GM06990 (cell line): ENCODE data around the gene SLC7A9.

Source experiments
- DNase-seq: peaks from one replicate; pipeline ENCODE4 v3.0.0-alpha.2; 2011; ENCODE audit not compliant: insufficient read length; ENCODE audit errors: extremely low read depth
- H3K27me3 ChIP-seq: replicated peaks from 2 replicates; pipeline ENCODE4 v1.6.0; 2011; ENCODE audit warnings: low read length; ENCODE audit not compliant: control insufficient read depth, insufficient read depth
- H3K36me3 ChIP-seq: 2 replicates; pipeline ENCODE4 v1.5.1; 2011; ENCODE audit warnings: low read length; ENCODE audit not compliant: control insufficient read depth, insufficient read depth
- H3K4me3 ChIP-seq: replicated peaks from 2 replicates; pipeline ENCODE4 v1.5.1; 2011; ENCODE audit warnings: low read depth, mild to moderate bottlenecking, control low read depth, low read length
- TF ChIP-seq, protein P1 (sequence below): IDR thresholded peaks from 2 replicates; pipeline ENCODE4 v1.5.1; 2011; ENCODE audit warnings: low read length, control low read depth, mild to moderate bottlenecking, inconsistent platforms; ENCODE audit not compliant: insufficient read depth, poor library complexity, severe bottlenecking

Gene SLC7A9

DNA sequence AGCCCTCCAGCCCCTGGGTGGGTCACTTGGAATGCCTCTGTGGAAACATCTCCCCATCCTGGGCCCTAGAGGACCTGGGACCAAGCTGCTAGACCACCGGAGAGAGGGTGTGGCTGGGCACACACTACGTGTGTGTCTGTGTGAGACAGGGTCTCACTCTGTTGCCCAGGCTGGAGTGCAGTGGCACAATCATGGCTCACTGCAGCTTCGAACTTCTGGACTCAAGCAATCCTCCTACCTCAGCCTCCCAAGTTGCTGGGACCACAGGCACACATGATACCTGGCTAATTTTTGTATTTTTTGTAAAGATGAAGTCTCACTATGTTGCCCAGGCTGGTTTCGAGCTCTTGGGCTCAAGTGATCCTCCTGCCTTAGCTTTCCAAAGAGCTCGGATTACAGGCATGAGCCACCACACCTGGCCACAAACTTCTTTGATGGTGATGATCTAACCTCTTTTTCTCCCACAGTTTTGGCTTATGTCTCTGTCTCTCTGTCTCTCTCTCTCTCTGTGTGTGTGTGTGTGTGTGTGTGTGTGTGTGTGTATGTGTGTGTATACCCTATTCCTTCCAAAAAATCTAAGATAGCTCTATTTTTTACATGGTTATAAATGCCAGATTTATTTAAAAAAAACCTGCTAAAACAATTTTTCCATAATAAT lies 32.1 kb upstream of the SLC7A9 start:
- Histone ChIP-seq H3K27me3 (no peaks in the 10 kb centered on the region), H3K36me3 (no peaks in the 10 kb centered on the region), H3K4me3 (no peak overlapping the region)
- DNase-seq, result no peak
- TF ChIP-seq, protein P1, sequence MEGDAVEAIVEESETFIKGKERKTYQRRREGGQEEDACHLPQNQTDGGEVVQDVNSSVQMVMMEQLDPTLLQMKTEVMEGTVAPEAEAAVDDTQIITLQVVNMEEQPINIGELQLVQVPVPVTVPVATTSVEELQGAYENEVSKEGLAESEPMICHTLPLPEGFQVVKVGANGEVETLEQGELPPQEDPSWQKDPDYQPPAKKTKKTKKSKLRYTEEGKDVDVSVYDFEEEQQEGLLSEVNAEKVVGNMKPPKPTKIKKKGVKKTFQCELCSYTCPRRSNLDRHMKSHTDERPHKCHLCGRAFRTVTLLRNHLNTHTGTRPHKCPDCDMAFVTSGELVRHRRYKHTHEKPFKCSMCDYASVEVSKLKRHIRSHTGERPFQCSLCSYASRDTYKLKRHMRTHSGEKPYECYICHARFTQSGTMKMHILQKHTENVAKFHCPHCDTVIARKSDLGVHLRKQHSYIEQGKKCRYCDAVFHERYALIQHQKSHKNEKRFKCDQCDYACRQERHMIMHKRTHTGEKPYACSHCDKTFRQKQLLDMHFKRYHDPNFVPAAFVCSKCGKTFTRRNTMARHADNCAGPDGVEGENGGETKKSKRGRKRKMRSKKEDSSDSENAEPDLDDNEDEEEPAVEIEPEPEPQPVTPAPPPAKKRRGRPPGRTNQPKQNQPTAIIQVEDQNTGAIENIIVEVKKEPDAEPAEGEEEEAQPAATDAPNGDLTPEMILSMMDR, result no peak

DNA sequence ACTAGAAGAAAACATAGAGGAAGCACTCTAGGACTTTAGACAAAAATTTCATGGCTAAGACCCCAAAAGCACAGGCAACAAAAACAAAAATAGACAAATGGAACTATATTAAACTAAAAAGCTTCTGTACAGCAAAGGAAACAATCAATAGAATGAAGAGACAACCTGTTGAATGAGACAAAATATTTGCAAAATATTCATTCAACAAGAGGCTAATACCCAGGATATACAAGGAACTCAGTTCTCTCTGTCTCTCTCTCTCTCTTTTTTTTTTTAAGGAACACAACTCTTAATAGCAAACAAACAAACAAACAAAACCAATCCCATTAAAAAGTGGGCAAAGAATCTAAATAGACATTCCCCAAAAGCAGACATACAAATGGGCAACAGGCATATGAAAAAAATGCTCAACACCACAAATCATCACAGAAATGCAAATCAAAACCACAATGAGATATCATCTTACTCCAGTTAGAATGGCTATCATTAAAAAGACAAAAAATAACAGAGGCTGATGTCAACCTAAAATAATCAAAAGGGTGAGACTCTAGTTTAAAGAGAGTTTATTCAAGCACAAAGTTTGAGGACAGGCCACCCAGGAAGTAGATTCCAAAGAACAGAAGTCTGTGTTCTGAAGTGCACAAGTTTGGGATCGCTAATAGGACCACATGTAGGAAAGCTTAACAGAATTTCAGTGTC lies 27.1 kb upstream of the SLC7A9 start:
- Histone ChIP-seq H3K4me3 (no peak overlapping the region), H3K27me3 (no peaks in the 10 kb centered on the region)
- DNase-seq, result no peak

DNA sequence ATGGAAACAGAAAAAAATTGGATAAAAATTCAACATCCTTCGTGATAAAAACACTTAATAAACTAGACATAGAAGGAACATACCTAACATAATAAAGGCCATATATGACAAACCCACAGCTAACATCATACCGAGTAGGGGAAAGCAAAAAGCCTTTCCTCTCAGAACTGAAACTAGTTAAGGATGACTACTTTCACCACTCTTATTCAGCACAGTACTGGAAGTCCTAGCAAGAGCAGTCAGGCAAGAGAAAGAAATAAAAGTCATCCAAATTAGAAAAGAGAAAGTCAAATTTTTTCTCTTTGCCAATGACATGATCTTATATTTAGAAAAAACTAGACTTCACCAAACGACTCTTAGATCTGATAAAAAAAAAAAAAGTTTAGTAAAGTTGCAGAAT lies 25.8 kb upstream of the SLC7A9 start:
- TF ChIP-seq, protein P1, result no peak
- Histone ChIP-seq H3K36me3 (no peaks in the 10 kb centered on the region), H3K4me3 (no peak overlapping the region), H3K27me3 (no peaks in the 10 kb centered on the region)
- DNase-seq, result no peak

More for the DNA sequence above, 27.1 kb upstream of the SLC7A9 start:
- TF ChIP-seq, protein P1, result no peak
- no peaks in the 10 kb centered on the region for H3K36me3 ChIP-seq

DNA sequence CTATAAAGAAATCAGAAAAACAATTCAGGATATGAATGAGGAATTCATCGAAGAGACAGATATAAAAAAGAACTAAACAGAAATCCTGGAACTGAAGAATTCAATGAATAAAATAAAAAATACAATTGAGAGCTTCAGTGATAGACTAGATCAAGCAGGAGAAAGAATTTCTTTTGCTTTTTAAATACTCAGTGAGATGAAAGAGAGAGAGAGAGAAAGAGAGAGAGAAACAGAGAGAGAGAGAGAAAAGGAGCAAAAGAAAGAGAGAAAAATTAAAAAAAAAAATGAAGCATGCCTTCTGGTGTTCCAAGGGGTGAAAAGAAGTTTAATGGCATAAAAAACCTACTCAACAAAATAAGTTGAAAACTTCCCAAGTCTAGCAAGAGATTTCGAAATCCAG lies 22.0 kb upstream of the SLC7A9 start:
- no peaks in the 10 kb centered on the region for H3K36me3 ChIP-seq
- no peaks in the 10 kb centered on the region for H3K27me3 ChIP-seq
- no peak for DNase-seq
- no peak overlapping the region for H3K4me3 ChIP-seq
- TF ChIP-seq, protein P1, result no peak

DNA sequence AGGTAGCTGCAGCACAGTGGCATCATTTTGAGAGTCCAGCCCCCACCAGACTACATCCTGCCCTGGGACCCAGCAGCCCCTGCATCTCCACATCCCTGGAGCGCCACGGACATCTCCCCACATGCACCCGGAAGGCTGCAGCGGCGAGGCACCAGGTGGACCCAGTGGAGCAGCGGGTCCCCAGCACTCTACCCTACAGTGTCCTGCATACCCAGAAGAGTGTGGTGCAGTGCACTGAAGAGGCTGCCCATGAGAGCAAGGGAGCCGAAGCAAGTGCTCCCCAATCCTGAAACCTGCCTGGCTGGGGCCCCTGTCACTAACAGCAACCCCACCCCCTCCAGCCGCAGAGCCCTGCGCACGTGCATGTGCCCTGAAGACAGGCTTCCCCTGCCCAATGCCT lies 21.3 kb upstream of the SLC7A9 start:
- no peak for DNase-seq
- TF ChIP-seq, protein P1, result no peak
- Histone ChIP-seq H3K27me3 (no peaks in the 10 kb centered on the region), H3K36me3 (no peaks in the 10 kb centered on the region), H3K4me3 (no peak overlapping the region)
